H9 (cell line): ENCODE results near the gene FAM136A. TPM values are rescaled to one million over a fixed set of nuclear protein-coding genes. Genes with fewer than 3 reads are reported as not detected.

Experiments
- DNase-seq: peaks from one replicate; pipeline ENCODE4 v3.0.0-alpha.2; 2017
- H2AFZ ChIP-seq: one replicate; pipeline ENCODE4 v1.6.1; 2013; ENCODE audit warnings: mild to moderate bottlenecking, low read length, control low read depth, moderate library complexity
- H2AK5ac ChIP-seq: 2 replicates; pipeline ENCODE4 v1.6.1; 2013; ENCODE audit warnings: low read length, control low read depth, mixed read lengths; ENCODE audit not compliant: insufficient read length
- H2BK120ac ChIP-seq: one replicate; pipeline ENCODE4 v1.6.1; 2013; ENCODE audit warnings: low read depth, mild to moderate bottlenecking, low read length, control low read depth, inconsistent platforms; ENCODE audit not compliant: poor library complexity, severe bottlenecking
- H2BK12ac ChIP-seq: 2 replicates; pipeline ENCODE4 v1.6.1; 2013; ENCODE audit warnings: low read length, control low read depth, mixed read lengths, low read depth; ENCODE audit not compliant: insufficient read length
- H2BK15ac ChIP-seq: 2 replicates; pipeline ENCODE4 v1.6.1; 2013; ENCODE audit warnings: low read depth, low read length, control low read depth
- H2BK20ac ChIP-seq: one replicate; pipeline ENCODE4 v1.6.1; 2013; ENCODE audit warnings: low read depth, mild to moderate bottlenecking, low read length, control low read depth, inconsistent platforms; ENCODE audit not compliant: poor library complexity, severe bottlenecking
- H2BK5ac ChIP-seq: 2 replicates; pipeline ENCODE4 v1.6.1; 2013; ENCODE audit warnings: low read length, control low read depth, mixed read lengths; ENCODE audit not compliant: insufficient read length
- H3K14ac ChIP-seq: 2 replicates; pipeline ENCODE4 v1.6.1; 2013; ENCODE audit warnings: low read length, control low read depth; ENCODE audit not compliant: insufficient read depth
- H3K18ac ChIP-seq: 2 replicates; pipeline ENCODE4 v1.6.1; 2013; ENCODE audit warnings: low read depth, mild to moderate bottlenecking, mixed read lengths, low read length, control low read depth; ENCODE audit not compliant: insufficient read length
- H3K23ac ChIP-seq: 2 replicates; pipeline ENCODE4 v1.6.1; 2013; ENCODE audit warnings: low read length, control low read depth, mixed read lengths, low read depth; ENCODE audit not compliant: insufficient read length
- H3K23me2 ChIP-seq: 2 replicates; pipeline ENCODE4 v1.6.1; 2013; ENCODE audit warnings: low read depth, mild to moderate bottlenecking, mixed read lengths, low read length, control low read depth; ENCODE audit not compliant: insufficient read length, poor library complexity, severe bottlenecking
- H3K27ac ChIP-seq: 2 replicates; pipeline ENCODE4 v1.5.1; 2013; ENCODE audit warnings: low read length, control low read depth, mixed read lengths, low read depth; ENCODE audit not compliant: insufficient read length
- H3K27me3 ChIP-seq: 2 replicates; pipeline ENCODE4 v1.6.1; 2013; ENCODE audit warnings: low read length, control low read depth, inconsistent platforms; ENCODE audit not compliant: insufficient read depth
- H3K4ac ChIP-seq: 2 replicates; pipeline ENCODE4 v1.6.1; 2013; ENCODE audit warnings: low read depth, mild to moderate bottlenecking, control low read depth, inconsistent platforms, low read length, moderate library complexity
- H3K4me1 ChIP-seq: 2 replicates; pipeline ENCODE4 v1.6.1; 2013; ENCODE audit warnings: low read length, control low read depth, inconsistent platforms; ENCODE audit not compliant: insufficient read depth
- H3K4me2 ChIP-seq: 2 replicates; pipeline ENCODE4 v1.6.1; 2013; ENCODE audit warnings: low read length, control low read depth, mixed read lengths; ENCODE audit not compliant: insufficient read length, insufficient read depth
- H3K56ac ChIP-seq: 2 replicates; pipeline ENCODE4 v1.6.1; 2013; ENCODE audit warnings: low read depth, mild to moderate bottlenecking, mixed read lengths, low read length, control low read depth; ENCODE audit not compliant: insufficient read length
- H3K79me1 ChIP-seq: 2 replicates; pipeline ENCODE4 v1.6.1; 2013; ENCODE audit warnings: low read depth, mild to moderate bottlenecking, moderate library complexity, low read length, control low read depth, inconsistent platforms; ENCODE audit not compliant: insufficient read depth, poor library complexity, severe bottlenecking
- H3K79me2 ChIP-seq: 2 replicates; pipeline ENCODE4 v1.6.1; 2013; ENCODE audit warnings: low read length, control low read depth, inconsistent platforms; ENCODE audit not compliant: insufficient read depth
- H3K9ac ChIP-seq: 2 replicates; pipeline ENCODE4 v1.6.1; 2013; ENCODE audit warnings: low read length, control low read depth, mixed read lengths; ENCODE audit not compliant: insufficient read length; ENCODE audit errors: extremely low read depth
- H3K9me3 ChIP-seq: one replicate; pipeline ENCODE4 v1.6.1; 2013; ENCODE audit warnings: low read depth, low read length, inconsistent platforms; ENCODE audit not compliant: control insufficient read depth
- H3T11ph ChIP-seq: one replicate; pipeline ENCODE4 v1.6.1; 2013; ENCODE audit warnings: mild to moderate bottlenecking, low read length, control low read depth, inconsistent platforms
- H4K20me1 ChIP-seq: one replicate; pipeline ENCODE4 v1.6.1; 2013; ENCODE audit not compliant: control insufficient read depth, insufficient read length, insufficient read depth
- H4K5ac ChIP-seq: 2 replicates; pipeline ENCODE4 v1.6.1; 2013; ENCODE audit warnings: low read depth, mild to moderate bottlenecking, mixed read lengths, low read length, control low read depth; ENCODE audit not compliant: insufficient read length
- H4K8ac ChIP-seq: replicated peaks from 2 replicates; pipeline ENCODE4 v1.6.1; 2013; ENCODE audit warnings: low read length, control low read depth, mixed read lengths, low read depth; ENCODE audit not compliant: insufficient read length
- H4K91ac ChIP-seq: 2 replicates; pipeline ENCODE4 v1.6.1; 2013; ENCODE audit warnings: low read depth, mild to moderate bottlenecking, moderate library complexity, mixed read lengths, low read length, control low read depth; ENCODE audit not compliant: insufficient read length
- H3K27ac Mint-ChIP-seq, 3 experiments: 2 replicates in 2 of 3; 3 replicates in 1 of 3; pipeline ENCODE4 v1.8.0; 2020 to 2021; ENCODE audit warnings: mixed read lengths in 3 of 3, mild to moderate bottlenecking in 1 of 3, moderate library complexity in 1 of 3
- H3K27me3 Mint-ChIP-seq: 2 replicates; pipeline ENCODE4 v1.8.0; 2021; ENCODE audit warnings: low read depth, mild to moderate bottlenecking, moderate library complexity, mixed read lengths
- H3K36me3 Mint-ChIP-seq, 3 experiments: 2 replicates in 2 of 3; 3 replicates in 1 of 3; pipeline ENCODE4 v1.8.0; 2020 to 2021; ENCODE audit warnings: low read depth in 3 of 3, mixed read lengths in 3 of 3; ENCODE audit not compliant: insufficient read depth in 1 of 3
- H3K4me1 Mint-ChIP-seq, 2 experiments: 2 replicates each; pipeline ENCODE4 v1.8.0; 2020; ENCODE audit warnings: mixed read lengths in 2 of 2
- H3K4me3 Mint-ChIP-seq, 2 experiments: 2 replicates in 1 of 2; 3 replicates in 1 of 2; pipeline ENCODE4 v1.8.0; 2020 to 2021; ENCODE audit warnings: mild to moderate bottlenecking in 2 of 2, mixed read lengths in 2 of 2, moderate library complexity in 1 of 2
- H3K9me3 Mint-ChIP-seq, 2 experiments: 2 replicates in 1 of 2; 3 replicates in 1 of 2; pipeline ENCODE4 v1.8.0; 2020; ENCODE audit warnings: mild to moderate bottlenecking in 2 of 2, mixed read lengths in 2 of 2, moderate library complexity in 1 of 2
- CTCF ChIP-seq: fragments of 200-600 bp; sonication (generic); conservative IDR thresholded peaks from 3 replicates; pipeline ENCODE4 v1.8.0; 2021; ENCODE audit warnings: antibody characterized with exemption, mild to moderate bottlenecking
- WGBS: extraction: QIAGEN DNeasy Blood & Tissue Kit; methylation state at CpG from one replicate; pipeline ENCODE4 v1.1.7; 2013; ENCODE audit warnings: missing lambda C conversion rate, low lambda C conversion rate, mixed read lengths; ENCODE audit not compliant: insufficient read length; ENCODE audit errors: extremely low coverage; 5-methylcytosine and 5-hydroxymethylcytosine counted together
- total RNA-seq: library from RNA; stranded (reverse); gene quantifications from 2 replicates; pipeline ENCODE4 v1.2.1, GENCODE V29; 2021

FAM136A gene
- total RNA-seq, 1 experiment from 2014 or later = 118 TPM

- Histone ChIP-seq H3K79me2 (no peaks in the 10 kb centered on the region), H3K27me3 (no peaks in the 10 kb centered on the region), H3K4me2 (no peak overlapping the region), H2BK120ac (no peak overlapping the region), H2BK15ac (no peak overlapping the region), H4K8ac (no peak overlapping the region), H3K23ac (no peak overlapping the region), H3K27ac (no peak overlapping the region), H3K18ac (no peak overlapping the region), H3K9me3 (no peaks in the 10 kb centered on the region), H2BK5ac (no peak overlapping the region), H3K23me2 (no peaks in the 10 kb centered on the region), H2BK12ac (no peak overlapping the region), H3K4me1 (no peaks in the 10 kb centered on the region), H3K56ac (no peak overlapping the region), H2AK5ac (no peak overlapping the region), H3K9ac (no peak overlapping the region), H4K5ac (no peak overlapping the region), H3T11ph (no peak overlapping the region), H4K20me1 (no peaks in the 10 kb centered on the region), H3K4ac (no peak overlapping the region), H2BK20ac (no peak overlapping the region), H4K91ac (no peak overlapping the region), H2AFZ (no peak overlapping the region), H3K14ac (no peak overlapping the region), H3K79me1 (no peaks in the 10 kb centered on the region)
- no peaks in the 10 kb centered on the region for H3K36me3 Mint-ChIP-seq
- no peaks in the 10 kb centered on the region for H3K4me1 Mint-ChIP-seq
- no CpG with 5 or more reads among the region's 1 CpG for WGBS
- no peak for TF ChIP-seq CTCF
- H3K27ac Mint-ChIP-seq = no peak overlapping the region
- DNase-seq = no peak
- no peaks in the 10 kb centered on the region; a peak in 1 of 5 replicates for H3K9me3 Mint-ChIP-seq
- H3K4me3 Mint-ChIP-seq = no peak overlapping the region
- H3K27me3 Mint-ChIP-seq = peaks cover 9% of the 10 kb centered on the region
Observed at GRCh38 chr2:70314640-70315039, 12.8 kb upstream of the FAM136A start.
